CD4-positive, alpha-beta T cell treated with Interleukin-17A for 4 hours (primary cell): Measurements from ENCODE around the gene CCDC85A.

Source experiments
- DNase-seq: peaks from one replicate; pipeline ENCODE4 v3.0.0-alpha.2; 2020; ENCODE audit warnings: mixed read lengths

Gene CCDC85A

DNA sequence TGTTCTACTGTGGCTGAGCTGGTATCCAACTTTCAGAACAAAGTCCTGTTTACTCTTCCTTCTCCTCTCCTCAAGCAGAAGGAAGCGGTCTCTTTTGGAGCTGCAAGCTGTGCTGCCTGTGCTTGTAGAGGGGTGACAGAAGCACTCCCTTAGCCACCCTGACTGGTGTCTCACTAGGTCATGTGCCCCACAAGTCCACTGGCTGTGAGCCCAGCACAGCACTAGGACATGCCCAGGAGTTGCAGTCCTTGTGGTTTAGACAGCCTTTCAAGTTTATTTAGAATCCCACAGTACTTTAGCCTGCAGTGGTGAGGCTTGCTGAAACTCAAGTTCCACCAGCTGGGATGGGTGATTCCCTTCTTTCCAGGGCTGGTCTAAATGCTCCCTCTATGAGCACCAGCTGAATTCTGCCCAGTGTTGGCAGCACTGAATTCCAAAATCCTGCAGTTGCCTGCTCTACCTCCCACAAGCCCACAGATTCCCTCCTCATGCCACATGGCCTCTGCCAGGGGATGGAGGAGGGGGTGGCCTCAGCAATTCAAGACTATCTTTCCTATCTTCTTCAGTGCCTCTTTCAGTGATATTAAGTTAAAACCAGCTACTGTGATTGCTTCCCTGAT is 61.2 kb downstream of the CCDC85A start:
- no peak for DNase-seq

DNA sequence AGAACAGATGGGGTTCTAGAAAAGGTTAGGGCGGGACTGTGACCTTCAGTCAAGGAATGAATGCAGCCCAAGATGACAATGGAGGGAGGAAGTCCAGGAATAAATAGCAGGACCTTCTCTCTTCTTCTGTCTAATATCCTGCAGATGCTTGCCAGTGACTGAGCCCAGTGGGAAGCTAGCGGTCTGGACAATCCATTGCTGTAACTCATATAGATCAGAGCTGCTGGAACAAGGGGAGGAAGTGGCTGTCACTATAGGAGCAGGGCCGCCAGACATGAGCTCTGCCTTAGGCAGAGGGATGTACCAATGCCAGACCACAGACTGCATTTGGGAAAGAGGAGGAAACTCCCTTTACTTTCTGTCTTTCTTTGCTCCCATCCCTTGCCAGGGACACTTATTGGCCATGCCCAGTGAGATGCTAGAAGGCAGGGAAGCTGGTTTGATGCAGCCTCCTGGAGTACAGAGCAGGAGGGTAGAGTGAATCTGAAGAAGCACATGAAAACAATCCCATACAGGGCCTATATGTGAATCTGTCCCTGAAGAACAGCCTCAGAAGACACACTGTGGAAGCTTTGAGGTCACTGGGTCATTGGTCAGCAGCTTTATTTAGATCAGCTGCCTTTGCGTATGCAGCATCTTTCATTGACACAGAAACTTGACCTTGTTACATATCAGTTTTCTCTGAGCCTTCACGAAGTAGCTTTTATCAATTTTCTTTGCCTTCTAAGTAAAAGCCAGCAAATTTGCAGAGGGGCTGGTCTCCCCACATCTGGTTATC is 65.4 kb downstream of the CCDC85A start:
- DNase-seq = no peak

DNA sequence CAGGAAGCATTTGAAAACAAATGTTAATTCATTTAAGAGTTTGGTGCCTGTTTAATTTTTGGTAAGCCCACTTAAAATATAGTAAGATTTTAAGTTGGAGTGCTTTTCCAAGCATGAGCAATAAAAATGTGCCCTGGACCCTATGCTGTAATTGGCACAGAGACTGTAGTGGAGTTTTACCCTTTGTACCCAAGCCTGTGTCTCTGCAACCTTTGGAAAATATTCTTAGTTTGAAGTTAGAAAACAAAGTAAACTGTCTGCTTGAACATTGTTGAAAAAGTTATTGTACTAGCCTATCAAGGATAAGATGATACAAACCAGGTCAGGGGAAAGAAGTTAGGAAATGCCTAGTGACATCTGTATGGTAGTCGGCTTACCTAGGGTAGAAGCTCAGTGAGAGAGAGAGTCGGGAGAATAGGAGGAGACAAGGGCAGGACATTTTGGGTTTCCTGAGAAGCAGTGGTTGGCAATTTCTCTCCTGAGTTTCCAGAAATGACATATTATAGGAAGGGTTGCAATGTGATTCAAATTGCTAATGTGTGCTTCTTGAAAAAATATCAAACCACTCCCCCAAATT is 66.5 kb downstream of the CCDC85A start:
- DNase-seq = no peak

DNA sequence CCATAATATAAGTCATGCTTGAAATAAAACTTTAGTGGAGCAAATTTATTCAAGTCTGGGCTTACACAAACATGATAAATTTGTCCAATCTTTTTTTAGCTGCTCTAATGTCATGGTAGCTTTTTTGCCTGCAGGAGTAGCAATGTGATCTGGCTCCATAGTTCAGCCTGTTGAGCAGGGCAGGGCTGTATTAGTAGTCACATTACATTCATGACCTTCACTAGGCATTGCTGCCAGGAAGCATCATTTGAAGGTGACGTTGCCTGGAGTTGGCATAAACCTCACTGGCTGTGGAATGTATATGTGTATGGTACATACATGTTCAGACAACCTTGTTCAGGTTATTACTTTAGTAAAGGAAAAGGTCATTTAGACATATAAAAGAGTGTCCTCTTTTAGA is 76.6 kb downstream of the CCDC85A start:
- no peak for DNase-seq

DNA sequence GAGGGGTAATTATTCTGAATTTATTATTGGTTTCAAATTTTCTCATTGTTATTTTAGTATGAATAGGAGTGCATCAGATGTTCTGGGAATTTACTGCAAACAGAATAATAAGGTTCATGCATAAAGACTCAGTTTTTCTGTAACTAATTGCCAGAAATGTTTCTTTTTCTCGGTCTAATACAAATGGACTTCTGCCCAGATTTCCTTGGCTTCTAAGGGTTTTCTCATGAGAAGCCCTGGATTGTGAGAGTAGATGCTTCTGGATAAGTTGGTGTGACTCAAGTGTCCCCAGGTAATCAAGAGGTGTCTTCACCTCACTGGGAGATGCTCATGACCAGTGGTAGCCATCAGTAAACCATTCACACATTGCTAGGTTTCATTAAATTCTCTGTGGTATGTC is 78.5 kb downstream of the CCDC85A start:
- no peak for DNase-seq

DNA sequence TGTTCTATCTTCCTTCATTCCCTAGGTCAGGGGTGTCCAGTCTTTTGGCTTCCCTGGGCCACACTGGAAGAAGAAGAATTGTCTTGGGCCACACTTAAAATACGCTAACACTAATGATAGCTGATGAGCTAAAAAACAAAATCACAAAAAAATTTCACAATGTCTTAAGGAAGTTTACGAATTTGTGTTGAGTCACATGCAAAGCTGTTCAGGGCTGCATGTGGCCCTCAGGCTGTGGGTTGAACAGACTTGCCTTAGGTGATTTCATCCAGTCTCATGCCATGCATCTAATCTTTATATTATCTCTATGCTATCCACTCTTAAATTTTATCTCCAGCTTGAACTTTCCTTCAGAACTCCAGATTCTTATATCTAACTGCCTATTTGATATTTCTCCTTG is 80.1 kb downstream of the CCDC85A start:
- DNase-seq = no peak

DNA sequence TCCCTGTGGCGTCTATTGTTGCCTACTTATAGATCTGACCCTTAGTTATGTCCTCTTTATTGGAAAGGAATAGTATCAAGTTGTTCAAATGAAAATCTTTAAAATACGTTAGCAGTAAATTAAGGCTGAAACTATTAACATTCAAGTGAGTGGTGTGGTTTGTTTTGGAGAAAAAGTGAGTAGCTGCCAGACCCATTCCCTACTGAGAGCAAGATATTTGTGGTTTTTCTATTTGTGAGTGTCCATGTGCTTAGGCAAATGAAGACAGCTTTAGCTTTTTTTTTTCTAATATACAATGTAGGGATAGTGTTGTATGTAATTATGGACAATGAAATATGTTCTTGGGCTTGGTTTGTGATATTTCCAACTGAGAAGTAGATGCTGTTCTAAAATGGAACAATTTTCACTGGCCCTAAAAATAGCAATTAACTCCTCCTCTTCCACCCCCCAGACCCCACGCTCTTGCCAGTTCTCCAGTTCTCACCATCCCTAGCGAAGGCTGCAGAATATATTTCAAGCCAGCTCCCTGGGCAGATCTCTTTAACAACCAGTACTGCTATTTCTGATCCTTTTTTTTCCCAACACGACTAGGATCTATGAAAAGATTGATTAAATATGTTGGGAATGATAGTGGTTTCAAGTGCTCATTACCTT is 83.1 kb downstream of the CCDC85A start:
- DNase-seq = no peak

DNA sequence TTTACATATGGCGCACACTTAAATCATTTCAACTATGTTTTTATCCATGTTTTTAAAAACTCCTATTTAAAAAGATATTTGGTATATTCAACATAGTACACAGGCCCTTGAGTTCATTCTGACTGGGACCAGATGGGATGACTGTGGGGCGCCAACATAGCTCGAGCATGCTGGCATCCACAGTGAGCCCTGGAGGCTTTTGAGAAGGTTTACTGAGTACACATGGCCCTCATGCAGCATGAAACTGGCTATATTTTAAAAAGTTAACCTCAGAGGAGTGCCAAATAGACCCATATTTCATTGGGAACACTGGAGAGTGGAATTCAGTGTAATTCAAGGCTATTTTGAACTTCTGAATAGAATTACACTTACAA is 83.6 kb downstream of the CCDC85A start:
- DNase-seq = no peak

DNA sequence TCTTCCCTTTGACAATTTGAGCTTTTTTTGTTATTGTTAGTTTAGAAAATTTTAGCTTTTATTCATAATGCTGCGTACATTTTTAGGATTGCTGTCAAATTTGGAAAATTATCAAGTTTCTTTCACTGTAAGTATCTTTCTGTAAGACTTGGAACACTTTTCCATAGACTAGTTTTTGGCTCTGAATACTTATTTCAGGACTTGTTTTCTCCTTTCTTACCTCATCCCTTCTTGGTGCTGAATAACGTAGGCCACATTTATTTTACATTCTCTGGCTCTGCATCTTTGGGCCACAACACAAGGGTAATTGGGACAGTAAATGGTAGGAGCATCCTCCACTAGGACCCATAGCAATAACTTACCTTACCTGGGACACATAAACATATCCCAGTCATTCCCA is 85.1 kb downstream of the CCDC85A start:
- no peak for DNase-seq

DNA sequence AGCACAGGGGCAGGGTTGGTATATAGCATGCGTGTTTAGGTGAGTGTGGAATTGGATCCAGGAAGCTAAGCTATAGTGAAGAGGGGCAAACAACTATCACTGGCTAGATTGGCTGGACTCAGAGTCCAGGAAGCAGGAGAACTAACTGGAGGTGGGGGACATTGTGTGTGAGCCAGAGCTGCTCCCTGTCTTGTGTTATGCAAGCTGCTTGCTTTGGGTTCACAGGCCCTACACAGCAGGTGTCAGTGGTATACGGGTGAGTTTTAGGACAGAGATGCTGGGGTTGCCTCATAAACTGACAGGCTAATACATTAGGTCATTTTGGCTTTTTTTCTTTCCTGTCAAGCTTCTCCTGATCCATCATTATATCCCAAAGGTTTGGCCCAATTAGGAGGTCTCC is 87.5 kb downstream of the CCDC85A start:
- DNase-seq = no peak

DNA sequence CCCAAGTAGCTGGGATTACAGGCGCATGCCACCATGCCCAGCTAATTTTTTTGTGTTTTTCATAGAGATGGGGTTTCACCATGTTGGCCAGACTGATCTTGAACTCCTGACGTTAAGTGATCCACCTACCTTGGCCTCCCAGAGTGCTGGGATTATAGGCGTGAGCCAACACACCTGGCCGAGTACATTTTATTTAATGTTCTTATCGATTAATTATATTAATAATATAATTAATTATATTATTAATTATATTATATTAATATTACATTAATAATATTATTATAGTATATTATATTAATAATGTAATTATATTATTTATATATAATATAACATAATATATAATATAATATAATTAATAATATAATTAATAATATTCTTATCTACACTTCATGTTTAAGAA is 101.4 kb downstream of the CCDC85A start:
- no peak for DNase-seq

DNA sequence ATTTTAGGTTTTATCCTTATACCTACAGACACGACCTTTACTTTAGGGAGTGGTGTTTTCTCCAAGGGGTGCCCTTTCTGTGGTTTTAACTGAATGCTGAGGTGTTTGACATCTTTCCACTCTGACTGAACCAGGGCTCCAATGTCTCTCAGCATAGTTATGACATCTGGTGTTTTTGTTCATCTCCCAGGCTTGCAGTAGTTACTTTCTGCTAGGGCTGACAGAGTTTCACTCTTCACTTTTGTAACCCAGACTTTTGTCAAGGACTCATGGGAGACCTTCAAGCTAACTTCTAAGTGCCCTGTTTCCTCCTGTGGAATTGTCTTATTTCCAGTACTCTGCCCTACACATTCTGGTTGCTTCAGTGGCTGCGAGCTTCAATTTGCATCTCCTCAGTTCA is 103.1 kb downstream of the CCDC85A start:
- DNase-seq = no peak

DNA sequence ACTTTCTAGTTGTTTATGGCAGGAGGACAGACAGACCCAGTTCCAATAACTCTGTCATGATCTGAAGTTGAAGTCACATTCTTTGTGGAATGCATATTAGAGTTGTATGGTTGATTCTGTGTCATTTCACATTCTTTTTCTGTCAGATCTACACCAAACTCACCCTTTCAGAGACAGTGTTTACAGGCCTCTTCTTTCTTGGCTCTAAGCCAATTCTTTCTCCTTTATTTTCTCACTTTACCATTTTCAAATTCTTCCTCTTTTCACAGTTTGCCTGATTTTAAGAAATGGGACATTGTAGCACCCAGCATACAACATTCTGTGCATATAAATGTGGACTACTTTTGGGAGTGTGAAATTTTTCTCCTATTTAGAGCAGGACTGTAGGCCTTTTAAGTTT is 103.7 kb downstream of the CCDC85A start:
- DNase-seq = no peak

DNA sequence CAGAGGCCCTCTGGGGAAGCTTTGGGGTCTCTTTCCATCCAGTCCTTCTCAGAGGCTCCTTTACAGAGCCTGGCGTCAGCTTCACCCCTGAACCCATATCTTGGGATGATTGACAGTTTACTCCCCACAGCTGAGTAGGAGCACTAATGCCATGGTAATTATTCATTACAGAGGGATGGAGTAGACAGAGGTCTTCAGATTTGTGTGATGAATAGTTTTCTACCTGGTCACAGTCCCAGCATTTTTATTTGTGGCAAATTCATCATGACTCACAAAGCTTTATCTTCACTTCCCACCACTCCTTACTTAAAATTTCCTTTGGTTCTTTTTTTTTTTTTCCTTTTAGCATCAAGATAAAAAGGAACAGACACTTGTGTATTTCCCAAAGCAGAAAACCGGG is 104.2 kb downstream of the CCDC85A start:
- no peak for DNase-seq

DNA sequence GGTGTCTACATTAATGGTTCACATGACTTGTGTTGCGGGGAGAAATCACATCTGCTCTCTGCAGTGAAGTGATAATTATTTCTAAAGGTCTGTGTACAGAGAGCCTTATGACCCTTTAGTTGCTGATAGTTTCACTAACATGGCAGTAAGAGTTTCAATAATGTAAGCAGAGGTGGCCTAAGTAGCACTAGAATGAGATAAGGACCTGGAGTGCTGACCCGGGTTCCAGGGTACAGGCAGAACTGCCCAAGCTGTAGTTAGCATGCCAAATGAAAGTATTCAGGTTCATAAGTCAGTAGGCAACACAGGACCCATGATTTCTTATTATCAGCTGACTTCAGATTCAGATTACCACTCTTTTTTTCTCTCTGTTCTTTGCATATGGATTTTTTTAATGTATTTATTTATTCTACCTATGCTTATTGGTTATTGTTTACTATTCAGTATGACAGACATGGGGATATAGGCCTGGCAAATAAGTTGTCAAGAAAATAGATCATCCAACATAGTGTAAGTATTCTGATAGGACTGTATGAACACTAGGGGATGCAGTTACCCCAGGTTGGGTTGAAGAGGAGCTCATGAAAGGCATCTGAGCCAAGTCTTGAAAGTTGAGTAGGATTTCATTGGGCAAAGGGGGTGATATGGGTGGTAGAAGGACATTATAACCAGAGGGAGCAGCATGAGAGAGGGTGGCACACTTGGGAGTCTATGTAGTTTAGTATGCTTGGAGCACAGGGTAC is 105.2 kb downstream of the CCDC85A start:
- DNase-seq = no peak

DNA sequence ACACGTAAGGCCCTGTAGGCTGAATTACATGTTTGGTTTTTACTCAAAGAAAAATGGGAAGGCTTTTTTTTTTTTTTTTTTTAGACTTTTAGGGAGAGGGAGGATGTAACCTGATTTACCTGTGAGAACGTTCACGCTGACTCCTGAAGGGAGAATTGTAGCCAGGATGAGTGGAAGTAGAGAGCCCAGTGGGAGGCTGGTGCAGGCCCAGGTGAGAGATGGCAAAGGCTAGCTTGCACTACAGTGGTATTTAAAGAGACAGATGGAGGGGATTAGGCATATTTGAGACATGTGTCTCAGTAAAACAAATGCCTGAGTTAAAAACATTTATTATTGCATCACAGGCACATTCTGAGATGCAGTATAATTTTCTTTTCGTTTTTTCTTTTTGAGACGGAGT is 107.9 kb downstream of the CCDC85A start:
- DNase-seq = no peak

DNA sequence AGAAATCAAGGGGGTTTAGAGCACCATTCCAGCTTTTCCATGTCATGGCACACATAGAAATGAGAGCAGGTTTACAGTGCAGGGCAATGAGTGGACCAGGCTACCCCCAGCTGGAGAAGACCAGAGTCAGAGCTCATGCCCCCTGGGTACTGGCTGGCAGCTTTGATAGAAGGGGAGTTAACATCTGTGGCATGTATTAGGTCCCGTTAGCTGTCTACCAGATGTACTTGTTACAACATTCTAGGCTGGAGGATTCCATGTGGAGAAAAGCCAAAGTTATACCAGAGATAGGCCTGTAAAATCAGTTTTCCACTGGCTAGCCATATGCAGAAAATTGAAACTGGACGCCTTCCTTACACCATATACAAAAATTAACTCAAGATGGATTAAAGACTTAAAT is 109.2 kb downstream of the CCDC85A start:
- DNase-seq = no peak

DNA sequence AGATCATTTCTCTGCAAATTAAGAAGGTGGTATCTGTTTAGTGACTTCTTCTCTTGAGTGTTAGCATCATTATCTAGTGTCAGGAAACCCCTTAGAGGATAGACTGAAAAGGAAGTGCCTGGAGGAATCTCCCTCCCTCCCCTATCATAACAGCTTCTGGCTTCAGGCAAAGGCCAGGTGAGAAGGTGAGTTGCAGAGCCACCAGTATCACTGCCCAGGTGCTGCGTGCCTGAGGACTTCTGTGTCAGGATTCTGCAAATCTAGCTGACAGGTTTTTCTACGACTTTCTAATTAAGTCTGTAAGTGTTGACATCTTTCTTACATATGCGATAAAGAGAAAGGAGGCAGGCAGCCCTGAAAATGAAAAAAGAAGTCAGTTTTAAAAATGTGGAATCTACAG is 111.9 kb downstream of the CCDC85A start:
- DNase-seq = no peak

DNA sequence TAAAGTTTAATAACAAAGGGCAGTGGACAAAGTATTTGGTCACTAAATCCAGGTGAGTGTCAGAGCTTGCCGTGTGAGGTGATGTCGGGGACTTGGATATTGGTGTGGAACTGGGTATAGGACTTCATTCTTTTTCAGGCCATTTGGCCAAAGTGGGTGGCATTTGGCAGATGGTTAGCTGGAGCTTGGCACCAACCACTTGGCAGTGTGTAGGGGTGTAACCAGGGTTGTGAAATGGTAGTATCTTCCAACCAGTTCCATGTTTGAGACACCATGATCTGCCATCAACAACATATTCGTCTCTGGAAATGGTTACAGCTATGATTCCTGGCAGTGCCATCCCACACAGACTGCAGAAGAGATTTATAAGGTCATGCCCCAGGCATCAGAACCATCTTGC is 113.9 kb downstream of the CCDC85A start:
- no peak for DNase-seq

DNA sequence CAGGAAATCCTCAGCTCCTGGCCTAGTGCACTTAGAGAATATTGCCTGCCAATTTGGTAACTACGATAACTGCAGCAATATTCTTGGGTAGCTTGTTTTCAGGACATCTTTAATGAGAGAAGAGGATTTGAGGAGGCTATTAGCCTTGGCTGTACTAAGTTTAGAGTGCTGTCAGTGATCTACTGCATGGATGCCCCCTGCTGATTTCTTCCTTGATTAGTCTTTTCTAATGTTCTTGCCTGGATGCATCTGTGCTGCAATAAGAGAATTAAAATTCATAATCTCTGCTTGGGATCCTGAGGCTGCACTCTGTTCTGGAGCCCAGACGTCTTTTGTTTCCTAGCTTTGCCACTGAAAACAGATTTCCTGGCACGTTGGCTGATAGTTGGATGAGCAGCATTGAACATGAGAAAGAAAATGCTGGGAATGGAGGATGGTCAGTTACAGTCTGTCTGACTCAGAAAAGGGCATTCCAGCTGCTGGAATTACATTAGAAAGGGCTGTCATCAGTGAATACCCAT is 115.4 kb downstream of the CCDC85A start:
- no peak for DNase-seq

DNA sequence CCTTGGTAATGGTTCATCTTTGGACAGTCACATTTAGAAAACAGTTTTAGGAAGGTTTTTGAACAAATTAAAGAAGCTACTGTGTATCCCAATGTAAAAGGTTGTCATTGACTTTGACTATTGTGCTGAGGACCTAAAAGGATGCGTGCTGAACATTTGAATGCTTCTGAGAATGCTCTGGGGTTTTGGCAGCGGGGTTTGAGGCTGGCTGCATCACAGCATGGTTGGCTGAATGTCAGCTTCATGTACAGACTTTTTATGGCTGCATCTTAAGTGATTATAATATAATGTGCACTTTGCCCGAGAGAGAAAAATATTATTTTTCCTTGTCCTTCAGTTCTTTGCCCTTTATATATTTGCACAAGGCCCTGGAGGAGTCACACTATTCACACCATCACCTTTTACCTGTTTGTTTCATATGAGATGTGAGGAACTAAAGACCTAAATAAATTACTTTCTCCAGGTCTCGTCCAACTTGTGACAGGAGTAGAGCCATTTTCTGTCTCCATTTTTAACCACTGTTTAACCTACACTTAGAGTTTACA is 125.9 kb downstream of the CCDC85A start:
- DNase-seq = no peak

DNA sequence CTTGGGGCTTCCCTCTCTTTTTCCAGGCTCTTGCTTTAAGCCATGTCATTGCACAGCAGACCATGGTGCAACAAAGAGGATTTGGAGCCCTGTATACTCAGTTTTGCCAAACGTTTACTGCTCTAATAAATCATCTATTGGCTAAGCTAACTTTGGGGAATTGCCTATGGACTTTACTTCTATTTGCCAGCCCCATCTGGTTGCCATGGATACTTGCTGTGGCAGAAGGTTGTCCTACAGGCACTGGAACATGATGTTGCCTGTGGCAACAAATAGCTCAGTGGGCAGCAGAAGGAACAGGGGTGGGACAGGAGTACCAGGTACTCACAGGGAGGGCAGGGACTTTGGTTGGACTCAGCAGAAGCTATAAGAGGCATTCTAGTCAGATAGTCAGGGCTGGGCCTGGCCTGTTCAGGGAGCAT is 129.7 kb downstream of the CCDC85A start:
- no peak for DNase-seq

DNA sequence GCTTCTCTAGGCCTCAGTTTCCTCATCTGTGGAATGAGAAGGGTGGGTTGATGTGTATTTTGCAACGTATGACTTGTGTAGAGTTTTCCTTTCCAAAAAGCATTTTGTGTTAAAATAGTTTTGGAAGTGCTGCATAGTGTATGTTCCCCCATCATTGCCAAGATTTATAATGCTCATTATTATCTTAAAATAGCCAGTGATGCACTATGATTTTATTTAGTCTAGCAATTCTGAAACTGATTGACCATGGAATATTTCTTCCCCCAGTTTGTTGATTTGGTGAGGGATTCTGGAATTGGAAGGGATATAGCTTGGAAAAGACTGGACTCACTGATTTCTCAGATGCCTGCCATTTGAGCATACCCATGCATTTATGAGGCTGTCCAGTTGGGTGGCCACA is 130.6 kb downstream of the CCDC85A start:
- no peak for DNase-seq
